K562 (cell line): ENCODE data around the gene COLQ.

Experiments used
- TAF1 ChIP-seq: IDR thresholded peaks from 2 replicates; pipeline ENCODE4 v1.6.1; 2011; ENCODE audit warnings: mild to moderate bottlenecking, low read length, moderate library complexity; ENCODE audit not compliant: insufficient read depth, control insufficient read depth, severe bottlenecking; ENCODE audit errors: extremely low read depth
- TEAD2 ChIP-seq: fragments of 450-650 bp; IDR thresholded peaks from 2 replicates; pipeline ENCODE4 v1.6.1; 2016; ENCODE audit warnings: missing genetic modification characterization, control low read depth, missing compliant biosample characterization
- ZNF644 ChIP-seq: fragments of 200-800 bp; sonication (Bioruptor generic); IDR thresholded peaks from 2 replicates; pipeline ENCODE4 v1.6.1; 2016; ENCODE audit warnings: low read depth, missing genetic modification characterization, missing compliant biosample characterization

DNA sequence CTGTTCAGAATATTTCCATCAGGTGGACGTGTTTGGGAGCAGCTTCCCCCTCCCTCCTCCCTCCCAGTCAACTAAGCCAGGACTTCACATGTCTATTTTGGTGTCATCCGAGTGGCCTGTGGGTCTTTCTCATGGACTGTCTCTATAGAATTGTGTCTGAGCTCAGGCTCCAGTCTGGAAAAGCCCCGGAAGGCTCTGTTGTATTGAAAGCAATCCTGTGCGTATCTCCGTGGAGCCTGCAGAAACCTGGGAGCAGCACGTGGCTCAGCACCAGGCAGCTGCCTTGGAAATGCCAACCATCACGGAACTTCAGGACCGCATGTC, 25.2 kb downstream of the COLQ start:
- TF ChIP-seq ZNF644 = no peak
- no peak for TF ChIP-seq TEAD2 (tag)
- no peak for TF ChIP-seq TAF1
